Measurements from ENCODE around the gene AIRE.
"Not testable (repeated sequence)": the region's sequence is repeated elsewhere in the genome, so short reads cannot be mapped to it uniquely, and the experiment has no call there.

AIRE gene

GRCh38 chr21:44267655-44268142 is 18.0 kb upstream of the AIRE start:
- DNase-seq = peak in 1 of 2 experiments; percentile 37

- no peak for DNase-seq
These were observed 16.6 kb upstream of the AIRE start for GRCh38 chr21:44269090-44269489.

DNA sequence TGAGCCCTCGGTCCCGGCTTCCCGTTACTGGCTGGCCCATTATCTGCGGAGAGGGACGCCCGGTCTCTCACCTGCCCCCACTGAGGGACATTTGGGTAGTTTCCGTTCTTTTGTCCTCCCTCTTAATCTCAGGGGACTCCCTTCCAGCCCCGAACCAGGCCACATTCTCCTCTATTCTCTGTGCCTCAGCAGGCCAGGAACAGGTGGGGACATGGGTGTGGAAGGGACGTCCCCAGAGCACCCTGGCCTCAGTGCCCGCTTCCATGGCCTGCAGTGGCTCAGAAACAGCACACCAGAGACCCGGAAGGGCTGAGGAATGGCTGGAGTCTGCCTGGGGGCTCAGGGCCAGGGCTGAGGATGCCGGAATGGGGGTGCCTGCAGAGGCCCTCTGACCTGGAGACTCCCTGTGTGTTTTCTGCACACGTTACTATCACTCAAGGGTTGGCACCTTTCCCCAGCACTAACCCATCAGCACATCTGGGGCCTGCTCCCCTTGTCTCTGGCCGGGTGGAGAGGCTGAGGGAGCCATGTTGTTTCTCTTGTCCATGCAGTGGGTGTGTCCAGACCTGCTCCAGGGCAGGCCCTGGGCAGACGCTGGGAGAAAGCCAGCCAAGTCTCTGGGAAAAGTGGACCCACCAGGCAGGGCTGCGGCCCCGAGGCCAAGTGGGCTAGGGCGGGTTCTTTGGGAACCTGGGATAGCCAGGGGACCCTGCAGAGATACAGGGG is 14.0 kb upstream of the AIRE start:
- no peak for DNase-seq

- no peak for DNase-seq
These were observed 13.3 kb upstream of the AIRE start for GRCh38 chr21:44272284-44272858.

- DNase-seq = no peak
These were observed 12.6 kb upstream of the AIRE start for GRCh38 chr21:44273046-44273445.

- no peak for DNase-seq
These were observed 10.6 kb upstream of the AIRE start for GRCh38 chr21:44275041-44275440.

DNA sequence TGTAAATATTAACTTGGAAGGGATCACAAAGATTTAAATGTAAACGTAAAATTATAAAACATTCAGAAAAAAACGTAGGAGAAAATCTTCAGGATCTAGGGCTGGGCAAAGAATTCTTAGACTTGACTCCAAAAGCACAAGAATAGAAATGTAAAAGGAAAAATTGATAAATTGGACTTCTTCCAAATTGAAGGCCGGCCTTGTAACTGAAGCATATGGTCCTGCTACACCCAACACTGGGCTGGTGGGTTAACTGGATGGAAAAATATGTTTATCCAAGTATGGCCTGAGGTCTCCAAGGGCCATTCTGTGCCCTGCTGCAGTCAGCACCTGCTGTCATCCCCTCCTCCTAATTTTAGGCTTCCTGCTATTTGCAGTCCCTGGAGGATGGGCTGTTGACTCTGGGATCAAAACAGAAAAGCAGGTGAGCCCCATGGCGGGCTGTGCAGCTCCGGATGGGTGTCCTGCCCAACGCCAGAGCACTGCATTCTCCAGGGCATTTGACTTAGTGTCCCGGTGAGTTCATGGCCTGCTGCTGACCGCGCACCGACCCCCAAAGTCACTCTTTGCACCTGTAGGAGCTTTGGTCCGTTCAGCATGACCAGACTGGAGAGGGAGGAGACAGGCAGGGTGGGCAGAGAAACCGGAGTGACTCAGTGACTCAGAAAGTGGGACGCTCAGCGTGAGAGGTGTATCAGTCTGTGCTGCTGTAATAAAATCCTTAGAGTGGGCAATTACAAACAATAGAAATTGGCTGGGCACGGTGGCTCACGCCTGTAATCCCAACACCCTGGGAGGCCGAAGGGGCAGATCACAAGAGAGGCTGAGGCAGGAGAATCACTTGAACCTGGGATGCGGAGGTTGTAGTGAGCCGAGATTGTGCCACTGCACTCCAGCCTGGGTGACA is 6.1 kb upstream of the AIRE start:
- DNase-seq = no peak

- DNase-seq = no peak
These were observed 3.9 kb upstream of the AIRE start for GRCh38 chr21:44281801-44282200.

GRCh38 chr21:44282370-44282769 is 3.3 kb upstream of the AIRE start:
- no peak for DNase-seq

GRCh38 chr21:44283211-44283785 is 2.4 kb upstream of the AIRE start:
- DNase-seq = not testable (repeated sequence)

- DNase-seq = no peak
These were observed 1.7 kb upstream of the AIRE start for GRCh38 chr21:44283948-44284347.

DNA sequence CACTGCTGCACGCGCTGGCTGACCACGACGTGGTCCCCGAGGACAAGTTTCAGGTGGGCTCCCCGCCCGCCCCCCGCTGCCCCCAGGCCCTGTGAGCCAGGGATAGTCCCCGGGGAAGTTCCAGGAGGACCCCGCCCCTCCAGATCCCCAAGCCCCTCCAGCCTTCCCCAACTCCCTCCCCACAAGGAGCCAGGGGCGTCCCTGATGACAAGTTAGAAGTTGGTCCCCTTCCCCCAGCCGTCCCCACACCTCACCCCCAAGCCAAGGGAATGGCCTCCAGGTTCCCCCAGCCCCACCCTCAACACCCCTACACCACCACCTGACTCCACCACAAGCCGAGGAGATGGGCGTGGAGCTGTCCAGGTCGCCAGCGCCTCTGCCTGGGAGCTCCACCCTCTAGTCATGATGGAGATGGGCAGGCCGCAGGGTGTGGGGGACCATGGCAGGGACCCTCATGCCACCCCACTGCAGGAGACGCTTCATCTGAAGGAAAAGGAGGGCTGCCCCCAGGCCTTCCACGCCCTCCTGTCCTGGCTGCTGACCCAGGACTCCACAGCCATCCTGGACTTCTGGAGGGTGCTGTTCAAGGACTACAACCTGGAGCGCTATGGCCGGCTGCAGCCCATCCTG is 525 bp downstream of the AIRE start:
- no peak for DNase-seq

GRCh38 chr21:44286716-44287632 is 1.3 kb downstream of the AIRE start:
- no peak for DNase-seq

GRCh38 chr21:44288251-44289110 is 2.8 kb downstream of the AIRE start:
- no peak for DNase-seq

- DNase-seq = no peak
These were observed 3.8 kb downstream of the AIRE start for GRCh38 chr21:44289381-44290010.

DNA sequence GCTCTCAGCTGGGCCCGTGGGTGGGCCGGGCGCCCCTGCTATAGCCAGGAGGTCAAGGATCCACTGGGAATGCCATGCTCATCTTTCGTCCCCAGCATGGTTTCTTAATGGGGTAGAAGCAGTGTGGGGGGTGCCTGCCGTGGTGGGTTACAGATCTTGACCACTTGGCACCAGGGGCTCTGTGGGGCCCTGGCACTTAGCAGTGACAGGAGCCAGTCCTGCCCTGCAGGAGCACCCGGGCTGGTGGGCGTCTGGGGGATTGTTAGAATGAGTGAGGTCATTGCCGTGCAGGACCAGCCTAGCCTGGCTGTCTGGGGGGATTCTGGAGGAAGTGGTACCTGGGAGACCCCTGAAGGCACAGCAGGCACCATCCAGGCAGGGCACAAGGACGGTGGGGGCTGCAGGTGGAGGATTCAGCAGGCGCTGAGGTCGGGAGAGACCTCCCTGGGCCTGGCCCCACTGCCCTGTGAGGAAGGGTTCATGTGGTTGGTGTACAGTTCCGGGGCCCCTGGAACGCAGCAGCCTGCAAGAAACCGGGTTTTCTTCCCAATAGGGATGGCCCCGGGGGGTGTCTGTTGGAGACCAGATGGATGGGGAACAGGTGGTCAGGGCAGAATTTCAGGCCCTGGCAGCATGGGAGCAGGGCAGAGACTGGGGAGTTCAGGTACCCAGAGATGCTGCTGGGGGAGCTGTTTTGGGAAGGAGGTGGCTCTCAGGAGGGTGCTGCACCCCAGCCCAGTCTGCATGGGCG is 4.8 kb downstream of the AIRE start:
- DNase-seq = no peak

- no peak for DNase-seq
These were observed 5.6 kb downstream of the AIRE start for GRCh38 chr21:44291078-44291935.

Measured in activated T-cell treated with anti-CD3 and anti-CD28 coated beads, Interleukin-2, amount 50 U/mL, for 48 hours (primary cell).